ENCODE data around the gene TMEM51. TPM values are rescaled to one million over a fixed set of nuclear protein-coding genes. Genes with fewer than 3 reads are reported as not detected.

Gene TMEM51, protein sequence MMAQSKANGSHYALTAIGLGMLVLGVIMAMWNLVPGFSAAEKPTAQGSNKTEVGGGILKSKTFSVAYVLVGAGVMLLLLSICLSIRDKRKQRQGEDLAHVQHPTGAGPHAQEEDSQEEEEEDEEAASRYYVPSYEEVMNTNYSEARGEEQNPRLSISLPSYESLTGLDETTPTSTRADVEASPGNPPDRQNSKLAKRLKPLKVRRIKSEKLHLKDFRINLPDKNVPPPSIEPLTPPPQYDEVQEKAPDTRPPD
- 12.9 to 17.6 TPM (median 14.5 TPM) in 3 replicates for polyA plus RNA-seq
- 7.1 TPM for polyA plus RNA-seq (2011; ENCODE audit: low read depth)
- 8.6 and 10.9 TPM in 2 replicates for polyA plus RNA-seq (2011; cell fraction: cytosol; rRNA removed)
- 32.1 and 32.9 TPM in 2 replicates for polyA plus RNA-seq (2011; cell fraction: nucleus; rRNA removed)
- 13.7 and 16.0 TPM in 2 replicates for polyA plus RNA-seq (2012; ENCODE audit: low replicate concordance)
- polyA minus RNA-seq, result 5.4 to 6.7 TPM (median 5.5 TPM) in 3 replicates
- 11.5 TPM for polyA minus RNA-seq (2011; cell fraction: cytosol; rRNA and poly(A)+ RNA removed)
- polyA minus RNA-seq (2011; cell fraction: nucleus; rRNA and poly(A)+ RNA removed), result 12.0 and 13.7 TPM in 2 replicates

DNA sequence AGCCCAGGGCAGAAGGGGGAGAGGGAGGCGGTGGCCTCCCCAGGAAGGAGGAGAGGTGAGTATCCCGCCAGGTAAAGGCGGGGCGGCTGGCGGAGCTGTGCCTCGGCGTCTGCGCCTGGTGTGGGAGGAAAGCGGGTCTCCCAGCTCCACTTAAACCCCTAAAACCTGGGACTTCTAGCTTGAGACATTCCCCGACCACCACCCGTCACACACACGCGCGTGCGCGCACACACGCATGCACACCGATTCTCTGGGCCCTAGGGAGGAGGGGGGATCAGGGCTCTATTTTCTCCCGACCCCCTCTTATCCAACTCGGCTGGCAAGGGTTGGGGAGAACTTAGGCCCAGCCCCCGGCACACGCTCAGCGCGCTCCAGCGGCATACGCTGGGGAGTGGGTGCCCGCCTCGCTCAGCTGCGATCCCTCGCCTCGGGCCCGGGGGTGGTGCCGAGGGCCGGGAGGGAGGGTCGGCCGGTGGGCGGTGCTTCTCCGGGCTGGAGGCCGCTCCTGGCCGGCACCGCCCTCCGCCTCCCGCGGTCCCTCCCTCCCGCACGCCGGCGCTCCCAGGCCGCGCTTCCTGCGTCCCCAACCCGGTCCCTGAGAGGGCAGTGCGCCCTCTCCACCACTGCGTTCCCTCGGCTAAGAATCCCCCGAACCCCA is at the start of gene TMEM51:
Gene TMEM51, plus strand, starts transcription at position 564 of the 658 bp plus-strand sequence. CDS start 61,341 bp downstream, outside the sequence.
- DNase-seq (ENCODE audit: low read depth, low spot score) (no peak), FAIRE-seq (no peak)
- Histone ChIP-seq H3K36me3 (ENCODE audit: control insufficient read depth in 2 of 2, extremely low read depth in 1 of 2, insufficient read depth in 2 of 2, low read length in 2 of 2) (peaks cover 2 to 7% of the 10 kb centered on the region in 2 experiments), H2AFZ (ENCODE audit: control insufficient read depth, low read length) (peak within 1 kb of the TSS; percentile 90), H3K27me3 (ENCODE audit: control insufficient read depth, extremely low read depth, insufficient read depth, low read length) (no peaks in the 10 kb centered on the region), H3K4me1 (ENCODE audit: control insufficient read depth, extremely low read depth, insufficient read depth, low read length) (peaks cover 21% of the 10 kb centered on the region), H3K4me3 (ENCODE audit: control insufficient read depth in 2 of 3, extremely low read depth in 1 of 3, insufficient read depth in 2 of 3, low read depth in 1 of 3, low read length in 3 of 3) (peak within 1 kb of the TSS; percentile 59 to 73 (median 62)), H3K9me3 (ENCODE audit: control insufficient read depth, low read depth, low read length) (no peaks in the 10 kb centered on the region), H3K27ac (ENCODE audit: control insufficient read depth, insufficient read depth, low read length) (peak within 1 kb of the TSS; percentile 74), H3K79me2 (ENCODE audit: control insufficient read depth, insufficient read depth, low read length) (peaks cover 45% of the 10 kb centered on the region), H4K20me1 (ENCODE audit: control insufficient read depth, extremely low read depth, insufficient read depth, low read length) (no peaks in the 10 kb centered on the region), H3K9me1 (ENCODE audit: control insufficient read depth, extremely low read depth, insufficient read depth, low read length) (peaks cover 4% of the 10 kb centered on the region), H3K9ac (ENCODE audit: control insufficient read depth, extremely low read depth, insufficient read depth, low read length) (peak within 1 kb of the TSS; percentile 86), H3K4me2 (ENCODE audit: control insufficient read depth, extremely low read depth, insufficient read depth, low read depth, low read length) (peak within 1 kb of the TSS; percentile 99)
- TF ChIP-seq, protein P1, sequence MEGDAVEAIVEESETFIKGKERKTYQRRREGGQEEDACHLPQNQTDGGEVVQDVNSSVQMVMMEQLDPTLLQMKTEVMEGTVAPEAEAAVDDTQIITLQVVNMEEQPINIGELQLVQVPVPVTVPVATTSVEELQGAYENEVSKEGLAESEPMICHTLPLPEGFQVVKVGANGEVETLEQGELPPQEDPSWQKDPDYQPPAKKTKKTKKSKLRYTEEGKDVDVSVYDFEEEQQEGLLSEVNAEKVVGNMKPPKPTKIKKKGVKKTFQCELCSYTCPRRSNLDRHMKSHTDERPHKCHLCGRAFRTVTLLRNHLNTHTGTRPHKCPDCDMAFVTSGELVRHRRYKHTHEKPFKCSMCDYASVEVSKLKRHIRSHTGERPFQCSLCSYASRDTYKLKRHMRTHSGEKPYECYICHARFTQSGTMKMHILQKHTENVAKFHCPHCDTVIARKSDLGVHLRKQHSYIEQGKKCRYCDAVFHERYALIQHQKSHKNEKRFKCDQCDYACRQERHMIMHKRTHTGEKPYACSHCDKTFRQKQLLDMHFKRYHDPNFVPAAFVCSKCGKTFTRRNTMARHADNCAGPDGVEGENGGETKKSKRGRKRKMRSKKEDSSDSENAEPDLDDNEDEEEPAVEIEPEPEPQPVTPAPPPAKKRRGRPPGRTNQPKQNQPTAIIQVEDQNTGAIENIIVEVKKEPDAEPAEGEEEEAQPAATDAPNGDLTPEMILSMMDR (optimal IDR thresholded peaks at IDR 0.05 in 1 of 3, IDR thresholded peaks at IDR 0.05 in 1 of 3, conservative IDR thresholded peaks at IDR 0.05 in 1 of 3; ENCODE audit: extremely low read depth in 1 of 3, insufficient read depth in 2 of 3, low read length in 3 of 3), result no peak
- TF ChIP-seq EZH2 (IDR thresholded peaks at IDR 0.05; ENCODE audit: low read length), result no peak
- dilution Hi-C loops (cut with MboI; ENCODE audit: extremely low pct_ligation_motif_present, low sequenced_read_pairs), result no loop called here

DNA sequence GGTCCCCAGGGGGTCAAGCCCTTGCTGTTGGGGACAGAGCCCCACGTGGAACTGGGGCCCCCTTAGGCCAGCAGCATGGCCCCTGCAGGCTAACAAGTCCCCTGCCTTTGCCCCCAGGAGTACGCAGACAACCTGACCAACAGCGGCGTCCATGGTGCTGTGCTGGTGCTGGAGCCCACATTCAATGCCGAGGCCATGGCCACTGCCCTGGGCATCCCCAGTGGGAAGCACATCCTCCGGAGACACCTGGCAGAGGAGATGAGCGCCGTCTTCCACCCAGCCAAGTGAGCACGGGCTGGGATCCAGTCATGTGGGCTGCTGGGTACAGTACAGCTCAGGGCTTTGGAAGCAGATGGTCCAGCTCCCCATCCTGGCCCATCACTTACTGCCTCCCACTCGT is 49.6 kb upstream of the TMEM51 start:
- H3K9ac ChIP-seq (ENCODE audit: control insufficient read depth, extremely low read depth, insufficient read depth, low read length), result no peak overlapping the region
- DNase-seq (ENCODE audit: low read depth, low spot score) (no peak), FAIRE-seq (no peak)
- no peaks in the 10 kb centered on the region for H3K79me2 ChIP-seq (ENCODE audit: control insufficient read depth, insufficient read depth, low read length)
- no peak overlapping the region for H2AFZ ChIP-seq (ENCODE audit: control insufficient read depth, low read length)
- H3K9me1 ChIP-seq (ENCODE audit: control insufficient read depth, extremely low read depth, insufficient read depth, low read length), result no peaks in the 10 kb centered on the region
- dilution Hi-C loops (cut with MboI; ENCODE audit: extremely low pct_ligation_motif_present, low sequenced_read_pairs), result no loop called here
- no peaks in the 10 kb centered on the region for H3K4me1 ChIP-seq (ENCODE audit: control insufficient read depth, extremely low read depth, insufficient read depth, low read length)
- no peak overlapping the region for H3K27ac ChIP-seq (ENCODE audit: control insufficient read depth, insufficient read depth, low read length)
- TF ChIP-seq, protein P1 (optimal IDR thresholded peaks at IDR 0.05 in 1 of 3, IDR thresholded peaks at IDR 0.05 in 1 of 3, conservative IDR thresholded peaks at IDR 0.05 in 1 of 3; ENCODE audit: extremely low read depth in 1 of 3, insufficient read depth in 2 of 3, low read length in 3 of 3), result no peak
- no peak for TF ChIP-seq EZH2 (IDR thresholded peaks at IDR 0.05; ENCODE audit: low read length)
- peaks cover 17% of the 10 kb centered on the region for H3K27me3 ChIP-seq (ENCODE audit: control insufficient read depth, extremely low read depth, insufficient read depth, low read length)
- no peaks in the 10 kb centered on the region for H4K20me1 ChIP-seq (ENCODE audit: control insufficient read depth, extremely low read depth, insufficient read depth, low read length)
- no peaks in the 10 kb centered on the region for H3K9me3 ChIP-seq (ENCODE audit: control insufficient read depth, low read depth, low read length)
- H3K4me2 ChIP-seq (ENCODE audit: control insufficient read depth, extremely low read depth, insufficient read depth, low read depth, low read length), result no peak overlapping the region
- H3K36me3 ChIP-seq (ENCODE audit: control insufficient read depth in 2 of 2, extremely low read depth in 1 of 2, insufficient read depth in 2 of 2, low read length in 2 of 2), result no peaks in the 10 kb centered on the region
- H3K4me3 ChIP-seq (ENCODE audit: control insufficient read depth in 2 of 3, extremely low read depth in 1 of 3, insufficient read depth in 2 of 3, low read depth in 1 of 3, low read length in 3 of 3), result no peak overlapping the region

Data from keratinocyte (primary cell).